ENCODE results near the gene TIGAR.

The TIGAR gene

GRCh38 chr12:4282892-4283511 is 38.0 kb upstream of the TIGAR start:
- no peak for DNase-seq (ENCODE audit: low read depth, low spot score)

DNA sequence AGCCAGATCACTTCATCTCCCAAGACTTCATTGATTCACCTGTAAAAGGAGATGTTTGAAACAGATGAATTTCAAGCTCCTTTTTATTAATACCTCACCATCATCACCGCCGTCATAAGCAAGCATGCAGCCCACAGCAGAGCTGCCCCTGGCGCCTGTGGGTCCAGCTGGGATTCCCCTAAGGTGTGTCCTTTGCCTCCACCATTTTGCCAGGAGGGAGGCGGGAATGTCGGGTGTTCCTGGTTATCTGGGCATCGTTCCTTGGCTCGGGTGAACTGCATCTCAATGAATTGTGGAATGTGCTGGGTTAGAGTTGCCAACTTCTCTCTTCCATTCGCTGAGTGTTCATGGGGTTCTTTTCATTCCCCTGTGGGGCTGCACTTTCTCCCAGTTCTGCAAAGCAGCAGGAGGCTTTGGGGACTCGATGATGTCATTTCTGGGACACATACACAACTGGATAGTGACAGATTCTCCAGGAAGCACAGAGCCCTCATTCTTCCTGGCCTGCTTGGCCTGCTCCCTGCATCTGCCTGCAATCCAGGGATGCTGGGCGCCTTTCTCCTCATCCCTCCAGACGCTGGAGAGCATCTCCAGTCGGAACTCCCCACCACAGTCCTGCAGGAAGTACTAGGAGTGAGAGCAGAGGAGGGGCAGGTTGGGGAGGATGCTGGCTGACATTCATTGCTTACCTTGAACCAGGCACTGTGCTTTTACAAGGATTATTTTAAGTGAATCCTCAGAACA is 37.3 kb upstream of the TIGAR start:
- no peak for DNase-seq (ENCODE audit: low read depth, low spot score)

GRCh38 chr12:4284306-4284705 is 36.7 kb upstream of the TIGAR start:
- no peak for DNase-seq (ENCODE audit: low read depth, low spot score)

- no peak for DNase-seq (ENCODE audit: low read depth, low spot score)
Observed at GRCh38 chr12:4285070-4285469, 35.9 kb upstream of the TIGAR start.

DNA sequence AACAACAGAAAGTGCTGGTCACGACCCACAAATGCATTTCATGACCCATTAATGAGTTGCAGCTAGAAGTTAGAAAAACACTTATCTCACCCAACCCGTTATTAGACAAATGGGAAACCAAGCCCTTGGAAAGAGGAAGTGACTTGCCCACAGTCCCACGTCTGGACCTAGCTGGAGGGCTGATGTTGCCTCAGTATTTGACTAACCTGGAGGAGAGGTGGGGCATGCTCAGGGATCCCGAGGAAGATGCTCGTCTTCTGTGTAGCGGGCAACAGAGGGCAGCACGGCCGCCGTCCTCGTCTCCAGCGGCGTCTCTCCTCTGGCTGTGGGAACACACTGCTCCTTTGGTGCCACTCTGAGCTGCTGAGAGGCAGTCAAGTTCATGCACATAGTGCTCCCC is 34.8 kb upstream of the TIGAR start:
- DNase-seq (ENCODE audit: low read depth, low spot score), result no peak

GRCh38 chr12:4286771-4287317 is 34.2 kb upstream of the TIGAR start:
- no peak for DNase-seq (ENCODE audit: low read depth, low spot score)

GRCh38 chr12:4287325-4288211 is 33.4 kb upstream of the TIGAR start:
- DNase-seq (ENCODE audit: low read depth, low spot score), result no peak

DNA sequence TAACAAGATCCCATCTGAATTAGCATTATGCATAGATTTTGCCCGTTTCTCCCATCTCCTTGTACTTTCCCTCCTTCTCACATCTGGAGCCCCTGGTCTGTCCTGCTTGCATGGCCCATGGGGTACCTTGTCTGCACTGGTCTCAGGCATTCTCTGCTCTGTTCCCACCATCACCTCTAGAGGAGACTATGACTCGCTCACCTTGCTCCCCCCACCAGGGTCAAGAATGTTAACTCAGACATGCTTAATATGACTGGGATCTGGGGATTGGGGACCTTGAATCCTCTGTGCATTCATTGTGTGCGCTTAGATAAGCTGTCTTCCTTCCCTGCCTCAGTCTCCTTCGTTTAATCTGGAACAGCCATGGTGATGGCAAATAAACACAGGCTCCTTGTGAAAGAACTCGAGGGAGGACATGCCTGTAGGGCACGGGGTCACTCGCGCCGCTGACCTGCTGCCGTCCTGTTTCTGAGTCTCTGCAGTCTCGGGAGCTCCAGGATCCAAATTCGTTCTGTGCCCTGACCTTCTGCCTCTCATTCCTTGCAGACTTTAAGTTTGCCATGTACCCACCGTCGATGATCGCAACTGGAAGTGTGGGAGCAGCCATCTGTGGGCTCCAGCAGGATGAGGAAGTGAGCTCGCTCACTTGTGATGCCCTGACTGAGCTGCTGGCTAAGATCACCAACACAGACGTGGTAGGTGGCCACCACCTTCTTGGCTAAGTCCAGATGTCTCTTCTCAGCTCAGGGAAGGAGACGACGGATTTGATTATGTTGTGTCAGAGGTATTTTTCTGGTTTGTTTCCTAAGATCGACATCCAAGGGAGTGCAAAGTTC is 32.5 kb upstream of the TIGAR start:
- DNase-seq (ENCODE audit: low read depth, low spot score), result no peak

GRCh38 chr12:4289231-4289878 is 31.7 kb upstream of the TIGAR start:
- DNase-seq (ENCODE audit: low read depth, low spot score), result no peak

DNA sequence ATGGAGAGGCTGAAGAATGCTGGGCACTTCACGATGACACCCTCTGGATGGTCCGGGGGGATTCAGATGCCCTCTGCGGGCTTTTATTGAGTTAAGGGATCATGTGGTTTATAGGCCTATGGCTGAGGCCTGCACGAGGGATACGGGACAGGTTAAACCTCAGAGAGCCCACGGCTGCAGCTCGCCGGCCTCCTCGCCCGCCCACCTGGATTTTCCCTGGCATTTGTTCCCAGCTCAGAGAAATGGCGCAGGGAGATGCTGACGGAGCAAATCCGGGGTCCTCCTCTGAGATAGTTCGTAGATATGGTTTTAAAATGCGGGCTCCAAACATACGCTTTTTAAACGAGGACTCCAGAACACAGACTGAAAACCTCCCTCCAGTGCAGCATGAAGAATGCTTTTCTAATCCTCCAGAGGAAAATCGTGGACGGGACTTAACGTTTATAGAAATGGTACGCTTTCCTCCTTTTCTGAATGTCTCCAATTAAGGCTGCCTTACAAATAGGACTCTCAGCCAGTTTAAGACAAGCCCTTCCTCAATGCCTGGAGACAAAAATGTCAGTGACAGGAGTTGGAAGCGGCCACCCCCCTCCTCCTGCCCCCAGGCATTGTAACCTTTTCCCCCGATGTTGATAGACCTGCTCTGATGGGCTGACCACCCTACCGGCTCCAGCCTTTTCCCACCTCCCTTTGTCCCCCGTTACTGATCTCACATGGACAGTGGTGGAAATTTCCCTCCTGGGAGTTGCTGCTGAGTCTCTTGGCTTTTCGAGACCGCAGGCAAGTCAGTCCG is 30.8 kb upstream of the TIGAR start:
- DNase-seq (ENCODE audit: low read depth, low spot score), result no peak

- DNase-seq (ENCODE audit: low read depth, low spot score), result no peak
Observed at GRCh38 chr12:4292341-4293073, 28.5 kb upstream of the TIGAR start.

DNA sequence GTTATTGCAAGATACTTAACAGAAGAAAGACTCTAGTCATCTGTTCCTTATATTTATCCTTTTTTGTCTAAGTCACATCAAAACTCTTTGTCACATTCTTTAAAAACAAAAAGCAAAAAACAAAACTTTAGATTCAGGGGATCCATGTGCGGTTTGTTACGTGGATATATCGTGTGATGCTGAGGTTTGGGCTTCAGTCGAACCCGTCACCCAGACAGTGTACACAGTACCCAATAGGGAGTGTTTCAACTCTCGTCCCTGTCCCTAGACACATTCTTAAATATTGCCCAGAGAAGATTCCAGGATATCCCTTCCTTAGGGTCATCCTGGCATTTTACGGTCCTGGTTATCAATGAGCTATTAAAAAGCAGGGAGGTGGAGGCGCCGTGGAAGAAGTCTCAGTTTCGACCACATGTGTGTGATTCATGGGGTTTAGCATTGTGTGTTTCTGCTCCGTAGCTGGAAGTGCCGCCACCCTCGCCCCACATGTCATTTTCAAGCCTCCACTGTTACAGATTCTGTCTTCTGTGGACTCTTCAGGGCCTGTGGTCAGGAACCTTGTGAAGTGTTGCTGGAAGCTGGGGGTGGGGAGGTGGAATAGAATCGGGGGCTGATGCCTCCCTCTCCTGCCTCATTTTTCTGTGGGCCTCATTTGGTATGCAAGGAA is 27.6 kb upstream of the TIGAR start:
- no peak for DNase-seq (ENCODE audit: low read depth, low spot score)

- DNase-seq (ENCODE audit: low read depth, low spot score), result no peak
Observed at GRCh38 chr12:4293966-4294505, 27.0 kb upstream of the TIGAR start.

DNA sequence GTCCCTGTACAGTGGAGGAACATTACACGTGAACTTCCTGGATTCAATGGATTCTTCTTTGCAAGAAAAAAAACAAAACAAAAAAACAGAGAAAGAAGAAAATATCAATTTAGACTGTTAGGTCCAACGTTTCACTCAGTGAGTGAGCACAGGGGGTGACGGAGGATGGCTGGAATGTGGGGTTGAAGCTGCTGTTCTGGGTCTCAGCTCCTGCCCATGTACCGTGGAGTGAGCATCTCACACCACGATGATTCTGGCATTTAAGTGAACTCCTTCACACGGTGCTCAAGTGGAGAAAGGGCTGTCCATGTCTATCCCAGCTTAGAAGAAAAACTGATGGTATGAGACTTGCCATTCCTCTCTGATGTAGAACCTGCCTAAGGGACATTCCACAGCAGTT is 24.3 kb upstream of the TIGAR start:
- DNase-seq (ENCODE audit: low read depth, low spot score), result no peak

DNA sequence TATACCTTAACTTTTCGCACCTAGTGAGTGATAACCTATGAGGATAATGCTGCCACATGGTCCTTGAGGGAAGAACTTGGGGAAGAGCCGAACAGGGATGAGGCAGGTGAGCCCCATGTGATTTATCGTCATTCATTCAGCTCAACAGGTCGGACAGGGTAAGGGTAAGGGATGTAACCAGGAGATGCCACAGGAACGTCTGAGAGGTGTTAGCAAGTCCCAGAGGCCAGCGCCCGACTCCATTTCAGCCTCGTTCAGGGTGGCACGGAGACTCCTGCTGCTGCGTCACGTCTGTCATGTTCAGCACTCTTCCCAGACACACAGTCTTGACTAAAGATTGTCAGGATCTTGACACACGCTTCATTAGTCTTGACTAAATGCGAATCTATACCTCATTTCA is 23.4 kb upstream of the TIGAR start:
- DNase-seq (ENCODE audit: low read depth, low spot score), result no peak

- DNase-seq (ENCODE audit: low read depth, low spot score), result no peak
Observed at GRCh38 chr12:4300883-4301282, 20.1 kb upstream of the TIGAR start.

DNA sequence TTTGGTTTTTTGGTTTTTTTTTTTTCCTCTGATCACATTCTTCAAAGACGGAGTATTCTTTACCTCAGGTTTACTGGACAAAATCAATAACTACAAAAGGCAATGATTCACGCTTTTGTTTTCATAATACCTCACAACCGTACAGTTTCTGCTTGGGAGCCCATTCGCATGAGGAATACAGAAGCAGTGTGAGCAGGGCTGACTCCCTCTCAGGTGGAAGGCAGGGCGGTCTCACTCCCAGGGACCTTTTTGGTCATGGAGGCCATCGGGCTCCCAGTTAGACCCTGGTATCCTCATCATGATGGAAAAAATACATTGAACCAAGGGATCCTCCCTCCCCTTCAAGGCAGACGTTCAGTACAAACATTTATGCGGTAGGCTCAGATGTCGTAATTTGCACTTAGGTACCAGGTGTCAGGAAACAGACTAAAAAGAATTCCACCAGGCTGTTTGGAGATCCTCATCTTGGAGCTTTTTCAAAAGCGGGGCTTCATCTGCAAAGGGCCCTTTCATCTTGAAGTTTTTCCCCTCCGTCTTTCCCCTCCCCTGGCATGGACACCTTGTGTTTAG is 19.0 kb upstream of the TIGAR start:
- no peak for DNase-seq (ENCODE audit: low read depth, low spot score)

- no peak for DNase-seq (ENCODE audit: low read depth, low spot score)
Observed at GRCh38 chr12:4302881-4303280, 18.1 kb upstream of the TIGAR start.

Data from smooth muscle cell of the brain vasculature (primary cell).